Glomerular endothelial cell (primary cell): ENCODE measurements around the gene NEDD4. TPM values are rescaled to one million over a fixed set of nuclear protein-coding genes. Genes with fewer than 3 reads are reported as not detected.
"Not testable (repeated sequence)": the region's sequence is repeated elsewhere in the genome, so short reads cannot be mapped to it uniquely, and the experiment has no call there.

Source experiments
- DNase-seq: peaks from one replicate; pipeline ENCODE4 v3.0.0-alpha.2; 2011; ENCODE audit warnings: low read depth, low spot score; ENCODE audit errors: extremely low read depth
- total RNA-seq: library from RNA; depleted of rRNA; stranded (reverse); fragments of >200 nt; gene quantifications from 2 replicates; pipeline ENCODE4 v1.2.3, GENCODE V29; 2015

The NEDD4 gene
- total RNA-seq, 1 donor from 2014 or later = 39.3 TPM

DNA sequence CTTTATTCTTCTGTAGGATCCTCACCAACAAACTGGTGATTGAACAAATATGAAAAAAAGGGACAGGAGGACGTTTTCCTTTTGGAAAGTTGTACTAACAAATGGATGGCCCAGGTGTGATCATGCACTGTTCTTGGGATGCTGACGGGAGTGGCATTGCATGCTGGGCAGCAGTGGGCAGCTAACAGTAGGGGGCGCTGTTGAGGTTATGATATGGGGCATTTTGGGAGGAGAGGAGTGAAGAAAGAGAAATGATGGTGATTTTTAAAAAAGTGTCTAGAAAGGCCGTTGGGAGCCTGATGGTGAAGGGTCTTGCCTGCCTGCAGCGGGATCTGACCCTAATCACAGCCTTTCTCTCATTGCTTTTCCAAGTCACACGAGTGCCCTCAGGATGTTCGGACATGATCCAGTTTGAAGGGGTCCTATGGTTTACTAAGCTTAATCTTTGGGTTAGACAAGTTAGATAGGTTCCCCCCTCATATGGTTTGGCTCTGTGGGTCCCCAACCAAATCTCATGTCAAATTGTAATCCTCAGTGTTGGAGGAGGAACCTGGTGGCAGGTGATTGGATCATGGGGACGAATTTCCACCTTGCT lies 204.2 kb downstream of the NEDD4 start:
- DNase-seq = no peak

- DNase-seq = no peak
Measured at GRCh38 chr15:55786341-55786740, 207.1 kb downstream of the NEDD4 start.

- DNase-seq = not testable (repeated sequence)
Measured at GRCh38 chr15:55785593-55785992, 207.8 kb downstream of the NEDD4 start.

DNA sequence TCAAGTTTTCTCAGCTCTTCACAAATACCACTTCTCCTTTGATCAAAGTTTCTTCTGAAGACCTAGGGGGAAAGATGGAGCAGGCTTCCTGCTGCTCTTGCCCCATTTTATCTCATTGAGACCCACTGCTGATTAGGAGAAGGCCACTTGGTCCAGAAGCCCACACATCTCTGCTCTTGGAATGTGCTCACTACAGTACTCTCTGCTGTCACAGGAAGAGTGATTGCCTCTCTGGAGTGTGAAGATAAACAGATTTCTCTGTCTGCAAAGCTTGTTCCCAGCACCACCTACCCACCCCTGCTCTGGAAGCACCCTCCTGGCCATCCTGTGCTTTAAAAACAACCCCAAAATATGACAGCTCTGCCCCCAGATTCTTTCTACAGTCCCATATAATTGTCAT lies 209.1 kb downstream of the NEDD4 start:
- no peak for DNase-seq

DNA sequence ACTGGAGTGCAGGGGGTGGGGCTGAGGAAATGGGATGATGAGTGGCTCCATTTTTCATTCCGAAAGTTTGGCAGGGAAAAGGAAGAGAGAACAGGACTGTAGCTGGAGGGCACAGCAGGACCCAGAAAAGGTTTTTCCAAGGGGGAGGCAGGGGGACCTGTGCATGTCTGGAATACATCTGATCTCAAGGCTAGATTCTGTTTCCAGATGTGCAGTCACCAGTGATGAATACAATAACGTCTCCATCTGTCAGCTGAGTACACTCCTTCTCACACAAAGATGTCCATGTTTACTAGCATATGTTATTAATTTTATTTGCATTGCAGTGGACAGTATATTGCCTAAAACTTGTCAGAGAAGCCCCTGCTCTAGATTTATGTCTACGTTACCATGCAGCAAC lies 210.5 kb downstream of the NEDD4 start:
- no peak for DNase-seq

GRCh38 chr15:55780292-55780691 lies 213.1 kb downstream of the NEDD4 start:
- DNase-seq = no peak

DNA sequence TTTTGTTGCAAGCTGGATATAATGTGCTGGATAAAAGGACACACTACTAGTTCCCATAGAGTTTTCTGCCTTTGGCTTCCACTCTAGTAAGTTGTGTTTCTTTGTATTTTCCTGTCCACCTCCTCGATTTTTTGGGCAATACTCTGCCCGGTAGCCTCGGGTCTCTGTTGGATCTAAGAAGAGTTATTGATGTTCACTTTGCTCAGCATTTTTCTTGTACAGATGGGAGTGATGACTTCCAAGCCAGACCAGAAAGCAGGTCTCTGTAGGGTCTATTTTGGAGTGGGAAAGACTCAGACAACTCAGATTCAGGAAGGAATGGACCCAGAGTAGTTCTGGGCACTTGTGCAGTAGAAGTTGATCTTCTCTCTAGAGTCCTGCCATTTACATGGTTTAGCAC lies 214.5 kb downstream of the NEDD4 start:
- DNase-seq = no peak
